ENCODE data around the gene MLLT3.

- TF ChIP-seq CTCF (IDR thresholded peaks at IDR 0.05) = no peak
- no peak for TF ChIP-seq POLR2A (IDR thresholded peaks at IDR 0.05)
These were observed 52.8 kb downstream of the MLLT3 start for GRCh38 chr9:20569525-20569924.

Measured in right lobe of liver (tissue), 4 donors.